GM12872 (cell line): ENCODE measurements around the gene ATP6V1E1.

Experiments
- TF ChIP-seq, protein P1 (sequence below): IDR thresholded peaks from 3 replicates; pipeline ENCODE4 v1.5.1; 2011; ENCODE audit warnings: low read depth, mild to moderate bottlenecking, low read length, moderate library complexity; ENCODE audit not compliant: insufficient read depth

ATP6V1E1 gene

DNA sequence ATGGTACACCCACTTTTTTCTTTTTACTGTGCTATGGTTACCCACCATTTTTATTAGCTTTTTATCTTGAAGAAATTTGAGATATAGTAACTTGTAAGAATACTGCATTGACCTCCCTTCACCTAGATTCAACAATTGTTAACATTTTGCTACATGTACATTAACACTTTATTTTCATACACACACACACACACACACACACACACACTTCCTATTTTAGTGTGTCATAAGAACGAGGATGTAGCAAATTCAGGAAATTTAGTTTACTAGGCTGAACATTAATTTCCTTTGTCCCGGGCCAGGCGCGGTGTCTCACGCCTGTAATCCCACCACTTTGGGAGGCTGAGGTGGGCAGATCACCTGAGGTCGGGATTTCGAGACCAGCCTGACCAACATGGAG is 1.1 kb upstream of the ATP6V1E1 start:
- TF ChIP-seq, protein P1, sequence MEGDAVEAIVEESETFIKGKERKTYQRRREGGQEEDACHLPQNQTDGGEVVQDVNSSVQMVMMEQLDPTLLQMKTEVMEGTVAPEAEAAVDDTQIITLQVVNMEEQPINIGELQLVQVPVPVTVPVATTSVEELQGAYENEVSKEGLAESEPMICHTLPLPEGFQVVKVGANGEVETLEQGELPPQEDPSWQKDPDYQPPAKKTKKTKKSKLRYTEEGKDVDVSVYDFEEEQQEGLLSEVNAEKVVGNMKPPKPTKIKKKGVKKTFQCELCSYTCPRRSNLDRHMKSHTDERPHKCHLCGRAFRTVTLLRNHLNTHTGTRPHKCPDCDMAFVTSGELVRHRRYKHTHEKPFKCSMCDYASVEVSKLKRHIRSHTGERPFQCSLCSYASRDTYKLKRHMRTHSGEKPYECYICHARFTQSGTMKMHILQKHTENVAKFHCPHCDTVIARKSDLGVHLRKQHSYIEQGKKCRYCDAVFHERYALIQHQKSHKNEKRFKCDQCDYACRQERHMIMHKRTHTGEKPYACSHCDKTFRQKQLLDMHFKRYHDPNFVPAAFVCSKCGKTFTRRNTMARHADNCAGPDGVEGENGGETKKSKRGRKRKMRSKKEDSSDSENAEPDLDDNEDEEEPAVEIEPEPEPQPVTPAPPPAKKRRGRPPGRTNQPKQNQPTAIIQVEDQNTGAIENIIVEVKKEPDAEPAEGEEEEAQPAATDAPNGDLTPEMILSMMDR = no peak

DNA sequence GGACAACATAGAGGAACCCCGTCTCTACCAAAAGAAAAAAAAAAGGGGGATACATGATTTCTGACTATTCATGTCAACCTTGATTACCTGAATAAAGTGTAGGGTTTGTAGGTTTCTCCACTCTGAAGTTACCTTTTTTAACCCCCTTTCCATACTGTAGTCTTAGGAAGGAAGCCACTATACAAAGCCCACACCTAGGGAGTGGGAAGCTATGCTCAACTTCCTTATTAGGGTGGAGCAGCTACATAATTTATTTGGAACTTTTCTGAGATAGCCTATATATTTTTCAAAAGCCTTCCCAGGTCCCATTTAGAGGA is 582 bp upstream of the ATP6V1E1 start:
- TF ChIP-seq, protein P1 = no peak

DNA sequence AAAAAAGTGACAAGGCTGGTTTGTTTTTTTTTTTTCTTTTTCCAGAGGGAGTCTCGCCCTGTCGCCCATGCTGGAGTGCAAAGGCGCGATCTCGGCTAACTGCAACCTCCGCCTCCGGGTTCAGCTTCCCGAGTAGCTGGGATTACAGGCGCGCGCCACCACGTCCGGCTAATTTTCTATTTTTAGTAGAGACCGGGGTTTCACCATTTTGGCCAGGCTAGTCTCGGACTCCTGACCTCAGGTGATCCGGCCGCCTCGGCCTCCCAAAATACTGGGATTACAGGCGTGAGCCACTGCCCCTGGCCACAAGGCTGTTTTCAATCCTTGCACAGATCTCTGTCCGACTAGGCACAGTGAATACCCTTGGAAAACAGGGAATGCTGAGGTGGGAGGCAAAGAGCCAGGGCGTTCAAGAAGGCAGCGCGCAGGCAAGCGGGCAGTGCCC is 566 bp downstream of the ATP6V1E1 start:
- TF ChIP-seq, protein P1 = no peak

DNA sequence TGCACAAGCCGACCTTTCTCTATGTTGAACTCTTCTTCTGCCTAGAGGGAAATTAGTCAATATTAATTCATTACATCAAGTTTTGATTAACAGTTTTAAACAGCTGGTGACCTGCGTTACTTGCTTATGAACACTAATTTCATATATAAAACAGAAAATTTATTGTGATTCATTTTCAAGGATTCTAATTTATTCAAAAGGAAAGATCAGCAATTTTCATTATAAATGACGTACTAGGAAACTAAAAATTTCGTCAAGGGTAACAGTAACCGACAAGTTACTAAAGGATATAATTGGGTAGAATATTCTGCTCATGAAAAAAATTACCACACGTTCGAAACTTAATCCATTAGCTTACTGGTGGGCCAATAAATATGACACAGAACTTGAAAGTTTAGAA is 15.3 kb downstream of the ATP6V1E1 start:
- TF ChIP-seq, protein P1 = no peak

DNA sequence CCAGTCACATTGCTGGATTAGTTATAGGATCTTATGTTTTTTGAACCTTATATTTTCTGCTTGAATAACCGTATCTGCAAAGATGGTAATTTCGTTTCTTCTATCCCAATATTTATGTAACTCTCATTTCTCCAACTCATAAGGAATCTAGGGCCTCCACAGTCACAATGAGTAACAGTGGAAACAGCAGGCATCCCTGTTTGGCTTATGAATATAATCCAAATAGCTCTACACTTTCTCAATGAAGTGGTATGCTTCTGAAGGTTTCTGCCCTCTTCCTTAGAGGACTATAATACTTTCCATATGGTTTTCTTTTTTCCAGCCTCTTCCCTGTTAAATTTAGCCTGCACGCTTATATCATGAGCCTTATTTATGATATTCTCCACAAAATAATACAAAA is 16.5 kb downstream of the ATP6V1E1 start:
- TF ChIP-seq, protein P1 = no peak

DNA sequence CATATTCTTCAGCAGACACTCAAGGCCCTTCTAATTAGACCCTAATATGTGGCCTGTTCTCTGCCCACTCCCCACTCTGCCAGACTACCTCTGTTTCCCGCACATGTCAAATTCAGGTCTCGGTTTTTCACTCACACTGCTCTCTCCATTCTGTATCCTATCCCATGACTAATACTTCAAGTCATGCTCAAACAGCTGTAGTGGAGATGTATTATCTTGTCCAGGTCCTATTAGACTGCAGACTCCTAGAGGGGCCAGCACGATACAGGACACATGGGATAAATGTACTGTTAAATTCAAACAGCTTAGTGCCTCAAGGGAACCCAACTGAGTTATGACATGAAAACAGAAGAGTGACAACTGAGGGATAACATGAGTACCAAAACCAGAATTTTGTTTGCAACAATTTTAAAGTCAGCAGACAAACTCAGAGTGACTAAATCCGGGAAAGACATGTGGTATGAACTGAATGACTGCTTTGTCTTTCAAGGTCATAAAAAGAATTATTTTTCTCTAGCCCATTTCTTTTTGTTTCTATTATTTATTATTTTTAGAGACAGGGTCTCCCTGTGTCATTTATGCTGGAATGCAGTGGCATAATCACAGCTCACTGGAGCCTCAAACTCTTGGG is 20.5 kb downstream of the ATP6V1E1 start:
- TF ChIP-seq, protein P1 = no peak

DNA sequence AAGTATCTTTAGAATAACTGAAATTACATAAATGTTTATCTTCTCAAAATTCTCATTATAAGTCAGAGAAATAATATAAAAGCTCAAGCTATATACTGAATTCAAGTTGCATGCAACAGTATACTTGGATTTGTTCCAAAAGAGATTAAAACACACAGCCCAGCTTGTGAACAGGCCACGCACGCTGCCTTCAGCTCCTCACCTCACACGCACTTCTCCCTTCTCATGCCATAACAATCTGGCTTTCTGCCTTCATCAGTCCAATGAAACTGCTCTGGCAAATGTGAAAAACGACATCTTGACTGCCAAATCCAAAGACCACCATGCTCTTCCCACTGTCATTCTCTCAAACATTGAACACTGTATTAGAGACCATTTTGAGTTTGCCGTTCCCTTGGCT is 22.1 kb downstream of the ATP6V1E1 start:
- TF ChIP-seq, protein P1 = no peak

DNA sequence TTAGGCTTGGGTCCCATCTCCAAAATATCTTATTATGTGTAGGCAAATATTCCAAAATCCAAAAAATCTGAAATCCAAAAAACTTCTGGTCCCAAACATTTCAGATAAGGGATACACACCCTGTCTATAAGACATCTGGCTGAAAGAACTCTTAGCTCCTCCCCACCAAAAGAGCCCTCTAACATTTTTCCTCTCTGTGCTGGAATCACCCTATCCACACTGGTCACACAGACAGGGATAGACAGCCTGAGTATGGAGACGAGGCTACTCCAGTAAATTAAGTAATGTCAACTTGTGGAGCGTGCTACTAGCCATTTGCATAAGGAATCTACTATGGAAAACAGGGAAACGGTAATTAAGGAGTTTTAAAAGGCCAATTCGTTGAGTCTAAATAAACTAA is 24.9 kb downstream of the ATP6V1E1 start:
- TF ChIP-seq, protein P1 = no peak
